Measurements from ENCODE around the gene VAV2.

The VAV2 gene

DNA sequence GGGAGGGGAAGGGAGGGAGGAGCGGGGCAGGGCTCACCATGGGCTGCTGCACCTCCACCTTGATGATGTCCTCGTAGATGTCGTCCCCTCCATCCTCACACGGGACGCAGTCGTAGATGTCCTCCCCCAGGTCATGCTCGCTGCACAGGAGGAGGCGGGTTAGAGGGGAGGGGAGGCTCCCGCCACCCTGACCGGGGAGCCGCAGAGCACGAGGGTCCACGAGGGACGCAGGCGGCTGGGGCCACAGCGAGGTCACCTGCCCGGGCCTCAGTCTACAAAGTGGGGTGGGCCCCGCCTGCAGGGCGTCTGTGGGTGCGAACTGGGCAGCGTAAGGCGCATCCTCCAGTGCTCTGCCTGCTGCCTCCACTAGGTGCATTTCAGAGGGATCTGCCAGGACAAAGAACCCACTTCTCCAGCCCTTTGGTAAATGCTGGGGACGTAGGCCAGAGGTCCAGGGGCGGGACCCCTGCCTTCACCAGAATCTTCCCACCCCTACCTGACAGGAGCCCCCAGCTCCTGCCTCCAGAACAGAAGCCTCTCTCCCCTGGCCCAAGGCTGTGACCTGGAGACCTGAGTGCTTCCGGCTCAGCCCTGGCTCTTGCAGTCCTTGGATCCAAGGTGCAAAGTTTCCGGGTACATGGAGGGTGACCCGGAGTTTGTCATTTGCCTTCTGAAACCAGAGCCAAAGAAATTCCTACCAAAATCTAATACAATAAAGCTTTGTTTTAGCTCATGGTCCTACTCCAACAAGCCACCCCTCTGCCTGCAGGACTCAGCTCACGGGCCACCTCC is 179.9 kb downstream of the VAV2 start:
- no peak for DNase-seq

- DNase-seq, result no peak
Observed at GRCh38 chr9:133811471-133811870, 180.7 kb downstream of the VAV2 start.

- no peak for DNase-seq
Observed at GRCh38 chr9:133810556-133811195, 181.4 kb downstream of the VAV2 start.

DNA sequence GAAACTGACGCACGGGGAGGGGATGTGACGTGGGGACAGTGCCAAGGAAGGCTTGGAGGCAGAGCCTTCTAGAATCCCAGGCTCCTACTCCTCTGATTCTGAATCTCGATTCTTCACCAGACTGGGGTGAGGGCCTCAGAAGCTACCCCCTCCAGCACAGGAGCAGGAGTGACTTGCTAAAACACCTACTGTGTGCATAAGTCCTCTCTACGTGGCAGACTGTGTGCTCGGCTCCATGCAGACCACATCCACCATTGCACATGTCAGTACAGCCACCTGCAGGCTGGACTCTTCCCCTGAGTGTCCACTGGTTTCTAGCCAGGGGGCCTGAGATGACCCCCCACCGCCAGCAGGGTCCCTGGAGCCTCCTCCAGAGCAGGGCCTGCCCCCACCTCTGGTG is 182.8 kb downstream of the VAV2 start:
- DNase-seq, result no peak

DNA sequence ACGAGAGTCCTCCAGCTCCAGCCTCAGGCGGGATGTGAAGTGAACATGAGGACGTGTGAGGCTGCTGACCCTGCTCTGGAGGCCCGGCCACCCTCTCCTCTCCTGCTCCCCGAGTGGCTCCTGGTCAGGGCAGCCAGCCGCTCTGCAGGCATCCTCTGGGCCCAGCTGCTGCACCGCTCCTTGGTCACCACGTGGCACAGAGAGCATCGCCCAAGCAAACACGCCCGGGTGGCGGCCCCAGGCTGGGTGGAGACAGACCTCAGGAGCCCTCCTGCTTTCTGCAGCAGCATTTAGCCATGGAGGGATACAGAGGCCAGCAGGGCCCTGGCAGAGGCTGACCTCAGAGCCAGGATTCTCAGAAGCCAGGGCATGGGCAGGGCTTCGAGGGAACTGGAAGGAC is 184.3 kb downstream of the VAV2 start:
- DNase-seq, result no peak

DNA sequence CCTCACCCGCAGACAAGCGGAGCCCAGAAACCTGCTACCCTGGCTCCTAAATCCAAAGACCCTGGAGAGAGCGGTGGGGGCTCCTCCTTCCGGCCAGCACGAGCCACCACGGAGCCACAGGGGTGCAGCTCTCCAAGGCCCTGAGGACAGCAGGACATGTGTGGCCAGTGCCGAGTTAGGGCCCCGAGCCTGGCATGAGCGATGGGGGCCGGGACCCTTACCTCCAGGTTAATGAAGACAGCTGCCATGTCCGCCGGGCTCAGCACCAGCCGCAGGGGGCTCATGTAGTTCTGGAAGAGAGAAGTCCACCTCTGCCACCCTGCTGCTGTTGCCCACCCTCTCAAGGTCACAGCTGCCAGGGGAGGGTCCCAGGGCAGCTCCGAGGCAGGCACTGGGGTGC is 185.1 kb downstream of the VAV2 start:
- no peak for DNase-seq

DNA sequence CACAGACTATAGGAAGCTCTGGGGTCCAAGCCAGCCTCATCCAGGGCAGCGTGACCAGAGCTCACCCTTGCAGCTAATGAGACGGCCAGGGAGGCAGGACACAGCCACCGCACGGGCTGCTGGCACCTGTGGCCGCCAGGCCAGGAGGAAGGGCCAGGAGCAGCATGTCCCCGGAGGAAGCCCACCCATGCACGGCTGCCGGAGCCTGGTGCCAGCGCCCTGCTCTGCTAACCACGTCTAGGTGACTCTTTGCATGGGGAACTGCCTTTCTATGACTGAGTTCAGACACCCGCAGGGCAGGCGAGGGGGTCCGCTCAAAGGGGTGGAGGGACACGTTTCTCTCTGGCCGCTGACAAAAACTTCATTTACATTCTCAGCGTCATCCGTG is 185.5 kb downstream of the VAV2 start:
- no peak for DNase-seq

DNA sequence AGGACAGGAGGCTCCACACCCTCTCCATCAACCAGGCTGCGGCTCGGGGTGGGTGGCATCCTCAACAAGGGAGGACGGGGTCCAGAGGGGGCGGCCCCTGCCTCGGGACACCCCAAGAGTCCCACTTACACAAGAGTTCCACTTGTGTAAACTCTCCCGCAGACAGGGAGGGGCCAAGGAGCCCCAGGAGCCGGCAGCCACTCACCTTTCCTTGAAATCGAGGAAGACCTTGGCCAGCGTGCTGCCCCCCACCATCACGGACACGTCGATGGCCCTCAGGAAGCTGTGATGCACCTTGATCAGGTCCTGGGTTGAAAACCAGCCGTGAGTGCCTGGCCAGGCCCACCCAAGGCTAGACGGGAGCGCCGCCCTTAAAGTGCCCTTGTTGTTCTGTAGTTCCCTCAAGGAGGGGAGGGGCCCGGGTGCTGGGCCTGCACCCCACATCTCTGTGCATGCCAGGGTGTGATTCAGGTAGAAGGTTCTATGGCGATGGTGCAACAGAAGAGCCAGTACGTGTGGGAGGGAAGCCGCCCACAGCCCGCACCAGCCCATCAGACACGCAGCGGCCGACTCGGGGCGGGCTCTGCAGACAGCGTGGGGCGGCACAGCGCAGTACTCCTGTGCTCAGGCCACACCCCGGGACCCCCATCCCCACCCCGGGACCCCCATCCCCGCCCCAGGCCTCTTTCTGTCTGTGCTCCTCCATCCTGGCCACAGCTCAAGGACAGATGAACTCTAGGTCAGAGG is 186.1 kb downstream of the VAV2 start:
- DNase-seq, result no peak

GRCh38 chr9:133804199-133804598 is 187.9 kb downstream of the VAV2 start:
- no peak for DNase-seq

- no peak for DNase-seq
Observed at GRCh38 chr9:133803745-133804144, 188.4 kb downstream of the VAV2 start.

- no peak for DNase-seq
Observed at GRCh38 chr9:133803028-133803585, 189.0 kb downstream of the VAV2 start.

DNA sequence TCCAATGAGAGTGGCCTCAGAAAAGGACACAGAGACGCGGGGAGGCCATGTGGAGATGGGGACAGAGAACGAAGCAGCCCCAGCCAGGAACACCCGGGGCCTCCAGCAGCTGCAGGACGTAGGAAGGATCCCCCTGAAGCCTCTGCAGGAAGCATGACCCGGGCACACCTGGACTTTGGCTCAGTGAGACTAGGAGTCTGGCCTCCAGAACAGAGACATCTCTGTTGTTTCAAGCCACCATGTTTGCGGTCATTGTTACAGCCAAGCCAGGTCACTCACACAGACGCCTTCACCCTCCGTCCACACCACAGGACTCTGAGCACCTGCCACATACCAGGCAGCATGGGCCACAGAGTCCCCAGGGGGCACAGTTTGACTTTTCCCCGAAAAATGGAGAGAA is 190.4 kb downstream of the VAV2 start:
- DNase-seq, result no peak

GRCh38 chr9:133800266-133800665 is 191.9 kb downstream of the VAV2 start:
- no peak for DNase-seq

DNA sequence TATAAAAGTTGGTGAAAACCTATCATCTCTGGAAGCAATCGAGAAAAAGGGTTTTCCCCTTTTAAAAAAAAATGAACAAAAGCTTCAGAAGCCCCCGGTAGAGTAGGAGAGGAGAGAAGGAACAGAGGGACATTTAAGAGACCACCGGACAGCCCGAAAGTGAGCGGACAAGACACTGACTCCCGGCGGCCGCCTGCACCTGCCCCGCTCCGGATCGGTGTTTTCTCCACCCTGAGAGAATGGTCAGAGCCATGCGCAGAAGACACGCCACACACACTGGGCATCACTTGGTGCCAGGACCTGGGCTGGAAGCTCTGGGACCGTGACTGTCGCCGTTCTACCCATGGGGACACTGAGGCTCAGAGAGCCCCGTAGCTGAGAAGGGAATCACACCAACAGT is 192.4 kb downstream of the VAV2 start:
- no peak for DNase-seq

- no peak for DNase-seq
Observed at GRCh38 chr9:133799106-133799505, 193.0 kb downstream of the VAV2 start.

- no peak for DNase-seq
Observed at GRCh38 chr9:133798160-133798559, 194.0 kb downstream of the VAV2 start.

DNA sequence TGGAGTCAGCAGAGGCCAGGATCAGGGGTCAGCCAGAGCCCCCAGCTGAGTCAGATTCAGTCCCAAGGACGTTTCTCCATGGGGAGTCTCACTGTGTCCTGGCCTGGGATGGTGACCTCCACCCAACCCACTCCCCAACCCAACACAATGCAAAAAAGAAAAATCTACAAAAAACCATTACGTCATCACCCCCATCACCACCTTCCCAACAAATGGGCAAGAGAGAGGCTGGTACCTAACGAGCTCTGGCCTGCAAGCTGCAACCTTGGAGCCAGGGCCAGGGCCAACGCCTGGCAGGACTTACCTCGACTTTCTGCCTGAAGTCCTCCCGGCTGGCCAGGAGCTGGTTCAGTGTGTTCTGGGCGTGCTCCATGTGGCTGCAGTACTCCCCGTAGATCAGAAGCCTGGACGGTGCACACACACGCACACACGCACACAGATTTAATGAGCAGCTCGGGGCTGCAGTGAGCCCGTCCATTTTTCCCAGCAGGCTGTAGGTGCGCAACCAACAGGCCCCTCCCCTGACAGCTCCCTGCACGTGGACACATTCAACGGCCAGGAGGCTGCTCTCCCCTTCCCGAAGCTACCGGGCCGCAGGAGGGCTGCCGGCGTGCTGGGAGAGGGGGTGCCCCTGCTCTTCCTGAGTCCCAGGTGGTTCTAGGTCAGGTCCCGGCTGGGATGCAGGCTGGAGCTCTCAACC is 194.6 kb downstream of the VAV2 start:
- DNase-seq, result no peak

DNA sequence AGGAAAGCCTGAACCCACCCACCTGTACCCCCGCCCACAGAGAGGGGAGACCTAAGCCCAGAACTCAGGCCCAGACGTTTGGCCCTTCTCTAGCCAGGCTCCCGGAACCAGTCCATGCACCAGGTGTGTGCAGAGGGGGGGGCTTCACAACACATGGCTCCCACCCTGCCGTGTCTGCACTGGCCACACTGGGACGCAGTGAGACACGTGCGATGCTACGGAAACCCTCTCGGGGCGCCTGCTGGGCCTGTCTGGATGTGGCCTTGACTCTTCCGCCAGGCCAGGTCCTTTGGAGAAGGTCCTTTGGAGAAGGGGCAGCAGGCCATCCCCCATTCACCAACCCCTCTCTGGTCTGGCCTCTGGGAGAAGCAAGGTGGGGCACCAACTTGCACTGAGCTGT is 195.6 kb downstream of the VAV2 start:
- no peak for DNase-seq

- DNase-seq, result no peak
Observed at GRCh38 chr9:133795049-133795448, 197.1 kb downstream of the VAV2 start.

DNA sequence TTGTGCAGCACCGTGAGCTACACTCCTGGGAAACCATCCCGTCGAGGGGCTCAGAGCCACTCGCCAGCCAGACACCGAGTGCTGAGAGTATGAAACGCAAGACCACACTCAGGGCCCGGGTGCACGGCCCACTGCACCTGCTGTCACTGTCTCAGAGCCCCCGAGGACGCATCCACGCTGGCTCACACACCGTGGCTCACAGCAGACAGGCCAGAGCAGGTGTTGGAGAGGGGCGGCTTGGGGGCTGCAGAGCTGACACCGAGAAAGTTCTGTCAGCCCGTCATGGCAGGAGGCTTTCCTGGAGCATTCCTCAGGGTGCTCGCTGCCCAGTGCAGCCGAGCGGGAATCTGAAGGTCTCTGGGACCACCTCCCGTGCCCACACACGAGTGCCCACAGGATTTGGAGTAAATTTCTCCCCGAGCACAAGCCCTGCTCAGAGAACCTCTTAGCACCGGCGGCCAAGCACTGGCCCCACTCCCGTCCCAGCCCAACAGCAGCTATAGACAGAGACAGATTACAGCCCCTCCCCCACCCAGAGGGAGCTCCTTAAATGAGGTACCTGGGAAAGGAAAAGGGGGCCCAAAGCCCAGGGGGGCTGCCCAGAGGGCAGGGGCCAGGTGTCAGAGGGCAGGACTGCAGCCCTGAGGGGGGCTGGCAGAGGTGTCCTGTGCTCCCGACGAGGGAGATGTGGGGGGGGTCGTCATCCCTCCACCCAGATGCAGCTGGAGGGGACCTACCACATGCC is 197.9 kb downstream of the VAV2 start:
- no peak for DNase-seq

DNA sequence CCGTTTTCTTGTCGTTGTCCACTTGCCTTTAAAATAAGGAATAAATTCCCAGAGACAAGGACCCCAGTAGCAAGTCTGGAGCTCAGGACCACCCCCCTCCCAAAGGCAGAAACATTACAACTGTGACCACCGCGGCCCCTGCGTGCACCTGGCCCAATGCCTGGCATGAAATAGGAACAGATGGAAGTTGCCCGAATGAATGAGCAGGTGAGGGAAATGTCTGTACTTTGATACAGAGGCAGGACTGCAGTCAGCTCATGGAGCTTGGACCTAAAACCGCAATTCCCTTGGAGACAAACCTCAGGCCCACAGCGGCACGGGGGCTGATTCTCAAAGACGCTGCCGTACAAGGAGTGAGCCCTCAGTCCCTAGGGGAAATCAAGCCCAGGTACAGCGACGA is 198.7 kb downstream of the VAV2 start:
- no peak for DNase-seq

Data from inflammatory macrophage (primary cell).